Immature natural killer cell (primary cell): ENCODE measurements around the gene GABRD. TPM values are rescaled to one million over a fixed set of nuclear protein-coding genes. Genes with fewer than 3 reads are reported as not detected.

Experiments
- polyA plus RNA-seq, 3 donors: library from polyadenylated mRNA; unstranded; fragments of 300-500 nt; fragmentation: Illumina TruSeq; gene quantifications; one replicate each; pipeline ENCODE4 v1.2.3, GENCODE V29; 2021

GABRD gene
- polyA plus RNA-seq, 3 donors from 2014 or later: not detected

Other genes starting within 250 kb of the GABRD start
- 10 to 100 TPM; 30.9 to 53.3 (median 37.3) TPM for gene NADK, start 240.9 kb upstream of the GABRD start, polyA plus RNA-seq
- gene GNB1, start 128.3 kb upstream of the GABRD start, polyA plus RNA-seq: 100 to 1,000 TPM in 1 of 3 donors, 10 to 100 TPM in 2; 53.4 to 111 (median 98.7) TPM
- not detected for gene CALML6, start 104.1 kb upstream of the GABRD start, polyA plus RNA-seq
- under 1 TPM in 1 of 3 donors, not detected in 2; 0.18 TPM for gene TMEM52, start 100.1 kb upstream of the GABRD start, polyA plus RNA-seq
- not detected for gene CFAP74, start 15.6 kb upstream of the GABRD start, polyA plus RNA-seq
- 10 to 100 TPM in 1 of 3 donors, 1 to 10 TPM in 2; 7.5 to 14.0 (median 9.4) TPM for gene PRKCZ, start 31.1 kb downstream of the GABRD start, polyA plus RNA-seq
- 10 to 100 TPM; 56.7 to 99.6 (median 79.2) TPM for gene FAAP20, start 175.4 kb downstream of the GABRD start, polyA plus RNA-seq
- gene SKI, start 209.0 kb downstream of the GABRD start, polyA plus RNA-seq: 1 to 10 TPM in 1 of 3 donors, under 1 TPM in 1, not detected in 1; 0.87 to 1.0 TPM